ENCODE results near the gene TMEM121B. TPM values are rescaled to one million over a fixed set of nuclear protein-coding genes. Genes with fewer than 3 reads are reported as not detected.
A peak's percentile ranks its signal among the peaks of the same experiment; 100 is the strongest.

The TMEM121B gene
- total and polyA plus RNA-seq, 4 donors, result 0.15 to 0.87 (median 0.59) TPM

- intact Hi-C loops (cut with DNase I), result no loop called here
- no peak overlapping the region for H3K27ac ChIP-seq (ENCODE audit: low read depth in 1 of 2, low read length in 2 of 2)
- no peaks in the 10 kb centered on the region for H3K9me3 ChIP-seq (ENCODE audit: control insufficient read depth, low read length)
- H3K27me3 ChIP-seq (ENCODE audit: control insufficient read depth in 1 of 2, insufficient read depth in 2 of 2, low read length in 1 of 2), result no peaks in the 10 kb centered on the region
- H3K4me1 ChIP-seq (ENCODE audit: control insufficient read depth in 1 of 2, insufficient read depth in 2 of 2, low read length in 2 of 2), result no peaks in the 10 kb centered on the region
- H3K36me3 ChIP-seq (ENCODE audit: control insufficient read depth in 1 of 2, insufficient read depth in 2 of 2, low read length in 1 of 2), result peaks cover 0 to 2% of the 10 kb centered on the region in 2 donors
- DNase-seq (peak in 1 of 2 donors; percentile 1), ATAC-seq (ENCODE audit: low FRiP score) (no peak)
- 4 to 5% methylated on average over 2 of the region's 2 CpGs for WGBS, 2 donors
- no peak overlapping the region for H3K4me3 ChIP-seq (ENCODE audit: low read length in 2 of 2)
These were observed 11.0 kb upstream of the TMEM121B start for GRCh38 chr22:17132112-17132511.

GRCh38 chr22:17131686-17132085 is 10.5 kb upstream of the TMEM121B start:
- 35 to 36% methylated on average over 5 of the region's 5 CpGs for WGBS, 2 donors
- intact Hi-C loops (cut with DNase I), result no loop called here

GRCh38 chr22:17130199-17130598 is 9.0 kb upstream of the TMEM121B start:
- no peak overlapping the region for H3K4me3 ChIP-seq (ENCODE audit: low read length in 2 of 2)
- peaks cover 0 to 2% of the 10 kb centered on the region in 2 donors for H3K36me3 ChIP-seq (ENCODE audit: control insufficient read depth in 1 of 2, insufficient read depth in 2 of 2, low read length in 1 of 2)
- ATAC-seq (ENCODE audit: low FRiP score) (no peak), DNase-seq (peak in 1 of 2 donors; percentile 12)
- whole genome bisulfite sequencing, 2 donors, result 86 to 90% methylated on average over 1 of the region's 1 CpG
- H3K9me3 ChIP-seq (ENCODE audit: control insufficient read depth, low read length), result no peaks in the 10 kb centered on the region
- no peak overlapping the region for H3K27ac ChIP-seq (ENCODE audit: low read depth in 1 of 2, low read length in 2 of 2)
- no peaks in the 10 kb centered on the region for H3K27me3 ChIP-seq (ENCODE audit: control insufficient read depth in 1 of 2, insufficient read depth in 2 of 2, low read length in 1 of 2)
- intact Hi-C loops (cut with DNase I), result no loop called here
- H3K4me1 ChIP-seq (ENCODE audit: control insufficient read depth in 1 of 2, insufficient read depth in 2 of 2, low read length in 2 of 2), result no peaks in the 10 kb centered on the region

More at GRCh38 chr22:17131686-17132085, 10.5 kb upstream of the TMEM121B start:
- DNase-seq (peak in 1 of 2 donors; percentile 26), ATAC-seq (ENCODE audit: low FRiP score) (no peak)
- H3K9me3 ChIP-seq (ENCODE audit: control insufficient read depth, low read length), result no peaks in the 10 kb centered on the region
- no peaks in the 10 kb centered on the region for H3K4me1 ChIP-seq (ENCODE audit: control insufficient read depth in 1 of 2, insufficient read depth in 2 of 2, low read length in 2 of 2)
- H3K27ac ChIP-seq (ENCODE audit: low read depth in 1 of 2, low read length in 2 of 2), result no peak overlapping the region
- H3K36me3 ChIP-seq (ENCODE audit: control insufficient read depth in 1 of 2, insufficient read depth in 2 of 2, low read length in 1 of 2), result peaks cover 0 to 2% of the 10 kb centered on the region in 2 donors
- H3K4me3 ChIP-seq (ENCODE audit: low read length in 2 of 2), result no peak overlapping the region
- no peaks in the 10 kb centered on the region for H3K27me3 ChIP-seq (ENCODE audit: control insufficient read depth in 1 of 2, insufficient read depth in 2 of 2, low read length in 1 of 2)

GRCh38 chr22:17120711-17121232 is 388 bp downstream of the TMEM121B start:
- H3K4me1 ChIP-seq (ENCODE audit: control insufficient read depth in 1 of 2, insufficient read depth in 2 of 2, low read length in 2 of 2), result no peaks in the 10 kb centered on the region
- H3K9me3 ChIP-seq (ENCODE audit: control insufficient read depth, low read length), result no peaks in the 10 kb centered on the region
- intact Hi-C loops (cut with DNase I), result no loop called here
- H3K27ac ChIP-seq (ENCODE audit: low read depth in 1 of 2, low read length in 2 of 2), result no peak overlapping the region
- no peak for DNase-seq
- H3K4me3 ChIP-seq (ENCODE audit: low read length in 2 of 2), result peak overlapping the region; percentile 9 to 52
- H3K36me3 ChIP-seq (ENCODE audit: control insufficient read depth in 1 of 2, insufficient read depth in 2 of 2, low read length in 1 of 2), result no peaks in the 10 kb centered on the region
- peaks cover 0 to 2% of the 10 kb centered on the region in 2 donors for H3K27me3 ChIP-seq (ENCODE audit: control insufficient read depth in 1 of 2, insufficient read depth in 2 of 2, low read length in 1 of 2)
- WGBS, 2 donors, result 0 to 1% methylated on average over 27 to 70 of the region's 70 CpGs
- no peak for ATAC-seq (ENCODE audit: low FRiP score)

- ATAC-seq (ENCODE audit: low FRiP score) (no peak), DNase-seq (peak; percentile 76 to 86)
- Histone ChIP-seq H3K4me1 (ENCODE audit: control insufficient read depth in 1 of 2, insufficient read depth in 2 of 2, low read length in 2 of 2) (no peaks in the 10 kb centered on the region), H3K36me3 (ENCODE audit: control insufficient read depth in 1 of 2, insufficient read depth in 2 of 2, low read length in 1 of 2) (no peaks in the 10 kb centered on the region), H3K27ac (ENCODE audit: low read depth in 1 of 2, low read length in 2 of 2) (no peak overlapping the region), H3K27me3 (ENCODE audit: control insufficient read depth in 1 of 2, insufficient read depth in 2 of 2, low read length in 1 of 2) (peaks cover 0 to 2% of the 10 kb centered on the region in 2 donors), H3K4me3 (ENCODE audit: low read length in 2 of 2) (peak overlapping the region; percentile 9 to 11), H3K9me3 (ENCODE audit: control insufficient read depth, low read length) (no peaks in the 10 kb centered on the region)
- intact Hi-C loops (cut with DNase I), result no loop called here
- 2% methylated on average over 14 to 45 of the region's 45 CpGs for WGBS, 2 donors
These were observed 879 bp downstream of the TMEM121B start for GRCh38 chr22:17120281-17120680.

- no peak for ATAC-seq (ENCODE audit: low FRiP score)
- DNase-seq, result peak in 1 of 2 donors; percentile 71
- Histone ChIP-seq H3K27me3 (ENCODE audit: control insufficient read depth in 1 of 2, insufficient read depth in 2 of 2, low read length in 1 of 2) (peaks cover 0 to 2% of the 10 kb centered on the region in 2 donors), H3K36me3 (ENCODE audit: control insufficient read depth in 1 of 2, insufficient read depth in 2 of 2, low read length in 1 of 2) (no peaks in the 10 kb centered on the region), H3K4me1 (ENCODE audit: control insufficient read depth in 1 of 2, insufficient read depth in 2 of 2, low read length in 2 of 2) (no peaks in the 10 kb centered on the region), H3K27ac (ENCODE audit: low read depth in 1 of 2, low read length in 2 of 2) (no peak overlapping the region), H3K9me3 (ENCODE audit: control insufficient read depth, low read length) (no peaks in the 10 kb centered on the region), H3K4me3 (ENCODE audit: low read length in 2 of 2) (no peak overlapping the region)
- 21 to 25% methylated on average over 56 to 63 of the region's 63 CpGs for WGBS, 2 donors
- intact Hi-C loops (cut with DNase I), result no loop called here
These were observed 1.5 kb downstream of the TMEM121B start for GRCh38 chr22:17119481-17120202.

GRCh38 chr22:17118342-17118741 is 2.8 kb downstream of the TMEM121B start:
- no peaks in the 10 kb centered on the region for H3K4me1 ChIP-seq (ENCODE audit: control insufficient read depth in 1 of 2, insufficient read depth in 2 of 2, low read length in 2 of 2)

GRCh38 chr22:17117890-17118289 is 3.3 kb downstream of the TMEM121B start:
- Histone ChIP-seq H3K36me3 (ENCODE audit: control insufficient read depth in 1 of 2, insufficient read depth in 2 of 2, low read length in 1 of 2) (no peaks in the 10 kb centered on the region), H3K4me3 (ENCODE audit: low read length in 2 of 2) (no peak overlapping the region), H3K9me3 (ENCODE audit: control insufficient read depth, low read length) (no peaks in the 10 kb centered on the region), H3K27ac (ENCODE audit: low read depth in 1 of 2, low read length in 2 of 2) (no peak overlapping the region), H3K27me3 (ENCODE audit: control insufficient read depth in 1 of 2, insufficient read depth in 2 of 2, low read length in 1 of 2) (peaks cover 0 to 2% of the 10 kb centered on the region in 2 donors), H3K4me1 (ENCODE audit: control insufficient read depth in 1 of 2, insufficient read depth in 2 of 2, low read length in 2 of 2) (no peaks in the 10 kb centered on the region)
- 42 to 46% methylated on average over 4 of the region's 4 CpGs for WGBS, 2 donors
- intact Hi-C loops (cut with DNase I), result no loop called here
- DNase-seq (peak in 1 of 2 donors; percentile 0), ATAC-seq (ENCODE audit: low FRiP score) (no peak)

More at GRCh38 chr22:17118342-17118741, 2.8 kb downstream of the TMEM121B start:
- H3K27me3 ChIP-seq (ENCODE audit: control insufficient read depth in 1 of 2, insufficient read depth in 2 of 2, low read length in 1 of 2), result peaks cover 0 to 2% of the 10 kb centered on the region in 2 donors
- intact Hi-C loops (cut with DNase I), result no loop called here
- H3K27ac ChIP-seq (ENCODE audit: low read depth in 1 of 2, low read length in 2 of 2), result no peak overlapping the region
- ATAC-seq (ENCODE audit: low FRiP score) (no peak), DNase-seq (peak in 1 of 2 donors; percentile 9)
- no peak overlapping the region for H3K4me3 ChIP-seq (ENCODE audit: low read length in 2 of 2)
- WGBS, 2 donors, result 91 to 94% methylated on average over 4 of the region's 4 CpGs
- H3K36me3 ChIP-seq (ENCODE audit: control insufficient read depth in 1 of 2, insufficient read depth in 2 of 2, low read length in 1 of 2), result no peaks in the 10 kb centered on the region
- no peaks in the 10 kb centered on the region for H3K9me3 ChIP-seq (ENCODE audit: control insufficient read depth, low read length)

GRCh38 chr22:17117400-17117799 is 3.8 kb downstream of the TMEM121B start:
- Histone ChIP-seq H3K4me1 (ENCODE audit: control insufficient read depth in 1 of 2, insufficient read depth in 2 of 2, low read length in 2 of 2) (no peaks in the 10 kb centered on the region), H3K9me3 (ENCODE audit: control insufficient read depth, low read length) (no peaks in the 10 kb centered on the region), H3K36me3 (ENCODE audit: control insufficient read depth in 1 of 2, insufficient read depth in 2 of 2, low read length in 1 of 2) (no peaks in the 10 kb centered on the region), H3K27me3 (ENCODE audit: control insufficient read depth in 1 of 2, insufficient read depth in 2 of 2, low read length in 1 of 2) (no peaks in the 10 kb centered on the region), H3K27ac (ENCODE audit: low read depth in 1 of 2, low read length in 2 of 2) (no peak overlapping the region), H3K4me3 (ENCODE audit: low read length in 2 of 2) (no peak overlapping the region)
- ATAC-seq (ENCODE audit: low FRiP score) (no peak), DNase-seq (peak in 1 of 2 donors; percentile 68)
- 68 to 71% methylated on average over 3 of the region's 3 CpGs for WGBS, 2 donors
- intact Hi-C loops (cut with DNase I), result no loop called here
